NCI-H2107 treated with DMSO at 0.1 percent for 48 hours (cell line): ENCODE measurements around the gene SNTB2.

Experiments
- DNase-seq: peaks from one replicate; lab custom pipeline; 2025; ENCODE audit not compliant: unreplicated experiment; lab: John Stamatoyannopoulos, UW

The SNTB2 gene

DNA sequence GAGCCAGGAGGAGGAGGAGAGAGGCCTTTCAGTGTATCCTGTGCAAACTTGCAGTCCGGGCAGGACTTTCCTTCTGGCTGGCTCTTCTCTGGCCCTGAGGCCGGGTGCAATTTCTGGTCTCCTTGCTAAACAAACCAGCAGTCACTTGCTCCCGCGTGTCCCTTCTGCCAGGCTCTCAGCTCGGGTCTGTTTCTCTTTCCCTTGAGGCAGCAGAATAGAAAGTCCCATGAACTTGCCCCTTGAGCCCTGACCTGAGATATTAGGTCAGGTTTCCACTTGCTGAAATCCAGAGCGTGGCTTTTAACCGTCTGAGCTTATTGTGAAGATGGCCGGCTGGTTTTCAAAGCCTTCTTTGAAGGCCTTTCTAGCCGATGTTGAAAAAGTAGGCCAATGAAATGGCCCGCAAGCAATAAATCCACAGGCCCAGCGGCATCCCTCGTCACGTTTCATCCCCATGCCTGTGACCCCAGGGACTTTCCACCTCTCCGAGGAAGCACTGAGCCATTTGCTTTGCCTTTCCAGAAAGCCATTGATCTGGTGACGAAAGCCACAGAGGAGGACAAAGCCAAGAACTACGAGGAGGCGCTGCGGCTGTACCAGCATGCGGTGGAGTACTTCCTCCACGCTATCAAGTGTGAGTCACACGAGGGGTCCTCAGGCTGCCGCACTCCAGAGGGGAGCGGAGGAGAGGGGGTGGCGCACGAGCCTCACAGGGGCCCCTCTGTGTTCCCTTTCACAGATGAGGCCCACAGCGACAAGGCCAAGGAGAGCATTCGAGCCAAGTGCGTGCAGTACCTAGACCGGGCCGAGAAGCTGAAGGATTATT, 128.7 kb downstream of the SNTB2 start:
- no peak for DNase-seq

DNA sequence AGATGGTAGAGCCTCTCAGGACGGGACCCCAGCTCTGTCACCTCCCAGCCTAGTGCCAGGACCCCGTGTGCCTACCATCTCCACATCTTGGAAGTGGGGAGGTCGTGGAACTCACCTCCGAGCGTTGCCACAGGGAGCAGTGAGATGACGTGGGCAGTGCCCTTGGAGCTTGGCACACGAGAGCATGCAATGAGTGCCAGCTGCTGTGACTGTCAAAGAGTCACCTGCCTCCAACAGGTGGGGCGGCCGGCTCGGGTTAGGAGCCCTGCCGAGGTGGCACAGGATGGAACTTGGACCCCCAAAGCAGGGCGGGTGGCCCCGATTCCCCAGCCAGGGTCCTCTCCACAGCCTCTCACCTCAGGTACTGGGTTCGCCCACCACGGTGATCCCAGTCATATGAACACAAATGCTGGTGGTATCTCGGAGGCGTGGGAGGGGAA, 129.7 kb downstream of the SNTB2 start:
- DNase-seq: no peak

DNA sequence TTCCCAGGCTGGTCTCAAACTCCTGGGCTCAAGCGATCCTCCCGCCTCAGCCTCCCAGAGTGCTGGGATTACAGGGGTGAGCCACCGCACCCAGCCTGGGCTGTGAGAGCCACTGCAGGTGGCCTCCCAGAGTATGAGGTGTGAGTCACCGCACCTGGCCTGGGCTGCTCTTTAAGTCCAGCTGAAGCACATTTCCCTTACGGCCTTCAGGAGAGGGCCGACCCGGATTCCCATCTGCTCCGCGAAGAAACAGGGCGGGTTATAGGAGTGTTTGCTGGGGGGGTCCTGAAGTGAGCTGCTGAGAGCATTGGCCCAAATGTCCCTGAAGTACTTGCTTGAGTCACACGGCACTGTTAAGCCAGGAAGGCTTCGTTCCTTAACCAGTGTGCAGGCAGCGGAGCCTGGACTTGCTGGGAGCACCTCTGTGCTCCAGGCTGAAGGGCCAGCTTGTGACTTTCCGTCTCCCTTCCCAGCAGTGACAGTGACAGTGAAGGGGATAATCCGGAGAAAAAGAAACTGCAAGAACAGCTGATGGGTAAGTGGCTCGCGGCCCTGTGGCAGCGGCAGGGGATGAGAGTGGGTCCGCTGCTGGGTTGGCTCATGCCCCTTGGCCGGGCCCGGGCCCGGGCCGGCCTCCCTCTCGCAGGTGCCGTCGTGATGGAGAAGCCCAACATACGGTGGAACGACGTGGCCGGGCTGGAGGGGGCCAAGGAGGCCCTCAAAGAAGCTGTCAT, 131.4 kb downstream of the SNTB2 start:
- no peak for DNase-seq

GRCh38 chr16:69318911-69319289, 131.9 kb downstream of the SNTB2 start:
- DNase-seq: no peak

DNA sequence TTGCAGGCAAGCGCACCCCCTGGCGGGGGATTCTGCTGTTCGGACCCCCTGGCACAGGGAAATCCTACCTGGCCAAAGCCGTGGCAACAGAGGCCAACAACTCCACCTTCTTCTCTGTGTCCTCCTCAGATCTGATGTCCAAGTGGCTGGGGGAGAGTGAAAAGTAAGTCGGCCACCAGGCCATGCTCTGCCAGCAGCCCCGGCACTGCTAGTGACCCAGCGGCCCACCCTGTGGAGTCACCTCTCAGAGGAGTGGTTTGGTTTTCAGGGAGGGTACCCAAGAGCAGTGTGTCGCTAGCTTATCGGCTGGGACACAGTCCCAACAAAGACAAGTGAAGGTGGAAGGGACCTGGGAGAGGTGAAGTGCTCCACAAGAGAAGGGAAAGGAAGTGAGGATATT, 132.4 kb downstream of the SNTB2 start:
- no peak for DNase-seq

GRCh38 chr16:69319826-69320739, 133.1 kb downstream of the SNTB2 start:
- no peak for DNase-seq

- peak; percentile 5 for DNase-seq
These were observed 133.7 kb downstream of the SNTB2 start for GRCh38 chr16:69320740-69321073.

- DNase-seq: no peak
These were observed 134.1 kb downstream of the SNTB2 start for GRCh38 chr16:69321080-69321479.

DNA sequence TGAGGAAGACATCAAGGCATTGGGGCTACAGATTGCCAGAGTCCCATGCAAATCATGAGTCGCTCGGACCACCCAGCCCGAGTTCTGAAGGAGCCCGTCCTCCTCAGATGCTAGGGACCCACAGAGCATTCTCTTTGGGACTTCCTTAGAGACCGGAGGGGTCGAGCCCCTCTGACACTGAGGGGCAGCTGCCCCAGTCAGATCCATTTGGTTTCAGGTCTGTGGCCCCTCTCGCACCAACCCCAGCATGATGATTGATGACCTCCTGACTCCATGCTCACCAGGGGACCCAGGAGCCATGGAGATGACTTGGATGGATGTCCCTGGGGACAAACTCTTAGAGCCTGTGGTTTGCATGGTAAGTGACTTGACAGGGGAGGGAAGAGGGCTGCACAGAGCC, 135.4 kb downstream of the SNTB2 start:
- peak; percentile 9 for DNase-seq

GRCh38 chr16:69323415-69323814, 136.5 kb downstream of the SNTB2 start:
- no peak for DNase-seq

GRCh38 chr16:69324013-69324531, 137.1 kb downstream of the SNTB2 start:
- no peak for DNase-seq

GRCh38 chr16:69324585-69325253, 137.8 kb downstream of the SNTB2 start:
- DNase-seq: no peak

GRCh38 chr16:69325784-69326171, 138.8 kb downstream of the SNTB2 start:
- no peak for DNase-seq

GRCh38 chr16:69326172-69326873, 139.4 kb downstream of the SNTB2 start:
- DNase-seq: no peak

- DNase-seq: no peak
These were observed 140.8 kb downstream of the SNTB2 start for GRCh38 chr16:69327585-69328310.

- no peak for DNase-seq
These were observed 141.9 kb downstream of the SNTB2 start for GRCh38 chr16:69328854-69329316.

GRCh38 chr16:69329369-69330285, 142.7 kb downstream of the SNTB2 start:
- DNase-seq: no peak
